ENCODE results near the gene MAP1LC3A.

- TF ChIP-seq CTCF (IDR thresholded peaks at IDR 0.05) (no peak), POLR2A (IDR thresholded peaks at IDR 0.05) (no peak), EP300 (IDR thresholded peaks at IDR 0.05) (no peak)
These were observed 13.2 kb downstream of the MAP1LC3A start for GRCh38 chr20:34571753-34572152.
